IMR-90 (cell line): ENCODE measurements around the gene MARCO. TPM values are rescaled to one million over a fixed set of nuclear protein-coding genes. Genes with fewer than 3 reads are reported as not detected.

ENCODE experiments used
- ATAC-seq: fragments of 200-7000 bp; cut with Tn5 transposase; 2 replicates; pipeline ENCODE4 v1.9.1; 2020; ENCODE audit warnings: low read depth, mild to moderate bottlenecking, moderate library complexity
- BruUV-seq: library from RNA; stranded (reverse); fragments of 400-500 nt; replicated peaks from 2 replicates; lab custom pipeline; 2021; lab: Mats Ljungman, UMichigan
- CTCF ChIA-PET: fragments of 300-600 bp; formaldehyde crosslinking; extraction: SDS; loops from one replicate; lab custom pipeline; 2021; ENCODE audit warnings: antibody characterized with exemption; lab: Yijun Ruan, JAX
- POLR2A ChIA-PET: fragments of 300-600 bp; sonication (Branson Sonifier 250); formaldehyde crosslinking; loops from one replicate; lab custom pipeline; 2022; ENCODE audit warnings: antibody characterized with exemption; ENCODE audit not compliant: unreplicated experiment; lab: Charles Lee
- DNase-seq: peaks from one replicate; pipeline ENCODE4 v3.0.0; 2013
- H2AFZ ChIP-seq: replicated peaks from 2 replicates; pipeline ENCODE3; 2013; ENCODE audit warnings: low read length, mild to moderate bottlenecking; ENCODE audit not compliant: poor library complexity
- H2AK5ac ChIP-seq: 2 replicates; pipeline ENCODE4 v1.6.1; 2013; ENCODE audit warnings: low read depth, low read length, inconsistent platforms
- H2AK9ac ChIP-seq: replicated peaks from 2 replicates; pipeline ENCODE3; 2013; ENCODE audit warnings: mild to moderate bottlenecking, low read depth, low read length, moderate library complexity; ENCODE audit not compliant: poor library complexity
- H2BK120ac ChIP-seq: 2 replicates; pipeline ENCODE4 v1.6.1; 2013; ENCODE audit warnings: low read depth, low read length, inconsistent platforms
- H2BK15ac ChIP-seq: 3 replicates; pipeline ENCODE4 v1.6.1; 2013; ENCODE audit warnings: low read depth, low read length, inconsistent platforms
- H2BK20ac ChIP-seq: 2 replicates; pipeline ENCODE4 v1.6.1; 2013; ENCODE audit warnings: low read depth, mild to moderate bottlenecking, inconsistent platforms, low read length, moderate library complexity
- H2BK5ac ChIP-seq: 2 replicates; pipeline ENCODE4 v1.6.1; 2013; ENCODE audit warnings: mild to moderate bottlenecking, low read depth, low read length, inconsistent platforms; ENCODE audit not compliant: poor library complexity, severe bottlenecking
- H3K14ac ChIP-seq: replicated peaks from 2 replicates; pipeline ENCODE4 v1.6.1; 2013; ENCODE audit warnings: low read depth, low read length, inconsistent platforms
- H3K18ac ChIP-seq: 2 replicates; pipeline ENCODE4 v1.6.1; 2013; ENCODE audit warnings: low read depth, low read length, control low read depth
- H3K23ac ChIP-seq: 2 replicates; pipeline ENCODE4 v1.6.1; 2013; ENCODE audit warnings: low read depth, low read length, inconsistent platforms
- H3K27ac ChIP-seq: 2 replicates; pipeline ENCODE4 v1.5.1; 2013; ENCODE audit warnings: mild to moderate bottlenecking, control low read depth, low read length; ENCODE audit not compliant: insufficient read depth
- H3K27me3 ChIP-seq: 2 replicates; pipeline ENCODE4 v1.6.1; 2013; ENCODE audit warnings: low read length; ENCODE audit not compliant: control insufficient read depth, insufficient read depth
- H3K36me3 ChIP-seq: 2 replicates; pipeline ENCODE4 v1.6.1; 2013; ENCODE audit warnings: low read length, mixed read lengths; ENCODE audit not compliant: control insufficient read depth, insufficient read depth
- H3K4ac ChIP-seq: 2 replicates; pipeline ENCODE4 v1.6.1; 2013; ENCODE audit warnings: low read depth, low read length, inconsistent platforms
- H3K4me1 ChIP-seq: 2 replicates; pipeline ENCODE4 v1.6.1; 2013; ENCODE audit warnings: low read length, mixed read lengths; ENCODE audit not compliant: control insufficient read depth, insufficient read depth
- H3K4me2 ChIP-seq: 2 replicates; pipeline ENCODE4 v1.6.1; 2013; ENCODE audit warnings: low read depth, mild to moderate bottlenecking, control low read depth, low read length, moderate library complexity
- H3K4me3 ChIP-seq: 2 replicates; pipeline ENCODE4 v1.5.1; 2013; ENCODE audit warnings: low read depth, mild to moderate bottlenecking, control low read depth, low read length, moderate library complexity; ENCODE audit not compliant: insufficient read depth
- H3K56ac ChIP-seq: 2 replicates; pipeline ENCODE4 v1.6.1; 2013; ENCODE audit warnings: low read length, inconsistent platforms; ENCODE audit not compliant: insufficient read depth; ENCODE audit errors: extremely low read depth
- H3K79me1 ChIP-seq, 2 experiments: 2 replicates each; pipeline ENCODE4 v1.6.1; 2013; ENCODE audit warnings: low read length in 2 of 2, inconsistent platforms in 1 of 2, low read depth in 1 of 2
- H3K9ac ChIP-seq: 2 replicates; pipeline ENCODE4 v1.6.1; 2013; ENCODE audit warnings: low read depth, low read length, control low read depth
- H3K9me1 ChIP-seq: 2 replicates; pipeline ENCODE4 v1.6.1; 2013; ENCODE audit warnings: low read length, inconsistent platforms; ENCODE audit not compliant: insufficient read depth
- H3K9me3 ChIP-seq: 2 replicates; pipeline ENCODE4 v1.6.1; 2013; ENCODE audit warnings: low read length; ENCODE audit not compliant: control insufficient read depth, insufficient read depth
- H4K20me1 ChIP-seq: 2 replicates; pipeline ENCODE4 v1.6.1; 2013; ENCODE audit warnings: low read length, inconsistent platforms; ENCODE audit not compliant: insufficient read depth
- H4K5ac ChIP-seq: 2 replicates; pipeline ENCODE4 v1.6.1; 2013; ENCODE audit warnings: mild to moderate bottlenecking, low read depth, low read length, control low read depth
- H4K8ac ChIP-seq, 2 experiments: 2 replicates each; pipeline ENCODE4 v1.6.1; 2013; ENCODE audit warnings: low read depth in 2 of 2, low read length in 2 of 2, control low read depth in 1 of 2, inconsistent platforms in 1 of 2
- H4K91ac ChIP-seq: 2 replicates; pipeline ENCODE4 v1.6.1; 2013; ENCODE audit warnings: low read depth, low read length, inconsistent platforms; ENCODE audit not compliant: insufficient read depth
- RCOR1 ChIP-seq: IDR thresholded peaks from 2 replicates; pipeline ENCODE4 v1.6.1; 2012; ENCODE audit warnings: mild to moderate bottlenecking, low read length, improper control_type of control experiment; ENCODE audit not compliant: insufficient replicate concordance
- WGBS, 2 experiments: methylation state at CpG; one replicate each; pipeline versions ENCODE4 v1.1.5 to v1.1.7; 2013; ENCODE audit warnings: missing lambda C conversion rate in 2 of 2; ENCODE audit not compliant: insufficient read length in 1 of 2; ENCODE audit errors: extremely low coverage in 2 of 2; 5-methylcytosine and 5-hydroxymethylcytosine counted together
- dilution Hi-C: fragments of 300-500 bp; cut with HindIII; formaldehyde crosslinking; loops from one replicate; pipeline ENCODE4 v1.14.3; 2018; ENCODE audit warnings: low sequenced_read_pairs; ENCODE audit not compliant: unreplicated experiment
- in situ Hi-C: fragments of 300-500 bp; cut with MboI; formaldehyde crosslinking; loops from 3 replicates; pipeline ENCODE4 v1.14.3; 2019; ENCODE audit warnings: low sequenced_read_pairs, inconsistent platforms, mixed read lengths
- intact Hi-C: fragments of 100-400 bp; cut with micrococcal nuclease; formaldehyde crosslinking; loops from 2 replicates; pipeline ENCODE4 v1.10.0; 2022
- polyA plus RNA-seq, 3 experiments: library from polyadenylated mRNA; depleted of rRNA; stranded (reverse); fragments of >200 nt; gene quantifications; 2 replicates each; pipeline ENCODE4 v1.2.3, GENCODE V29; 2012; ENCODE audit warnings: low replicate concordance in 1 of 3
- total RNA-seq: library from RNA; depleted of rRNA; stranded (reverse); fragments of >200 nt; gene quantifications from 2 replicates; pipeline ENCODE4 v1.2.3, GENCODE V29; 2012

MARCO gene
- total and polyA plus RNA-seq, 2 of the 4 experiments (the other 2 are of a cell fraction), result not detected

- Histone ChIP-seq H3K4me3 (no peak overlapping the region), H3K79me1 (no peaks in the 10 kb centered on the region), H3K14ac (no peak overlapping the region), H2AK5ac (no peak overlapping the region), H3K4me1 (no peaks in the 10 kb centered on the region), H4K5ac (no peak overlapping the region), H3K9me1 (no peaks in the 10 kb centered on the region), H3K9ac (no peak overlapping the region), H2AK9ac (no peak overlapping the region), H3K56ac (no peak overlapping the region), H3K36me3 (no peaks in the 10 kb centered on the region), H3K18ac (no peak overlapping the region), H3K9me3 (no peaks in the 10 kb centered on the region), H2BK120ac (no peak overlapping the region), H4K20me1 (no peaks in the 10 kb centered on the region), H2BK5ac (no peak overlapping the region), H4K91ac (no peak overlapping the region), H4K8ac (no peak overlapping the region), H3K27me3 (peaks cover 6% of the 10 kb centered on the region), H3K4ac (no peak overlapping the region), H2BK15ac (no peak overlapping the region), H2AFZ (no peak overlapping the region), H3K27ac (no peak overlapping the region), H3K4me2 (no peak overlapping the region), H3K23ac (no peak overlapping the region), H2BK20ac (no peak overlapping the region)
- no CpG with 5 or more reads among the region's 5 CpGs for WGBS, 2 experiments
- dilution Hi-C loops (no loop called here), intact Hi-C loops (loop anchor here (1.0 to 5.0 kb wide), 4 partner anchors 253 to 465 kb away; no protein-coding TSS in a partner anchor), in situ Hi-C loops (no loop called here)
- no peak for DNase-seq
- BruUV-seq, result no TSS peak
- ChIA-PET POLR2A (no interaction called here), CTCF (interaction anchor here (0.6 to 2.0 kb wide), 4 partner anchors 125 to 464 kb away, joined by 3 to 8 read pairs (median 3); no protein-coding TSS in a partner anchor)
- no peak for TF ChIP-seq RCOR1
- no peak for ATAC-seq
Measured at GRCh38 chr2:119011910-119012209, 69.9 kb downstream of the MARCO start.
